HEK293T (cell line): ENCODE data around the gene EPHA5.
A peak's percentile ranks its signal among the peaks of the same experiment; 100 is the strongest.

ENCODE experiments used
- CTCF ChIA-PET: fragments of 350-600 bp; formaldehyde crosslinking; extraction: SDS; loops from one replicate; lab custom pipeline; 2021; ENCODE audit warnings: antibody characterized with exemption, inconsistent platforms; lab: Yijun Ruan, JAX
- POLR2A ChIA-PET: fragments of 350-600 bp; formaldehyde crosslinking; extraction: SDS; loops from one replicate; lab custom pipeline; 2020; ENCODE audit warnings: antibody characterized with exemption, inconsistent platforms; lab: Yijun Ruan, JAX
- DNase-seq: peaks from one replicate; pipeline ENCODE4 v3.0.0; 2012; ENCODE audit warnings: mixed read lengths; ENCODE audit errors: extremely low spot score
- ARNT ChIP-seq: fragments of 450-650 bp; IDR thresholded peaks from 2 replicates; pipeline ENCODE4 v1.6.1; 2017; ENCODE audit warnings: mild to moderate bottlenecking
- BHLHE40 ChIP-seq: fragments of 450-650 bp; IDR thresholded peaks from 2 replicates; pipeline ENCODE4 v1.6.1; 2016; ENCODE audit warnings: mild to moderate bottlenecking, moderate library complexity, borderline replicate concordance
- CTBP1 ChIP-seq: fragments of 450-650 bp; IDR thresholded peaks from 2 replicates; pipeline ENCODE4 v1.6.1; 2016; ENCODE audit warnings: borderline replicate concordance
- ELF4 ChIP-seq: fragments of 450-650 bp; IDR thresholded peaks from 2 replicates; pipeline ENCODE4 v1.6.1; 2017; ENCODE audit warnings: antibody characterized with exemption
- FOXA1 ChIP-seq: fragments of 450-650 bp; IDR thresholded peaks from 2 replicates; pipeline ENCODE4 v1.6.1; 2016; ENCODE audit warnings: mild to moderate bottlenecking
- FOXK2 ChIP-seq: fragments of 450-650 bp; IDR thresholded peaks from 2 replicates; pipeline ENCODE4 v1.6.1; 2016; ENCODE audit warnings: mild to moderate bottlenecking
- FOXM1 ChIP-seq: fragments of 450-650 bp; IDR thresholded peaks from 2 replicates; pipeline ENCODE4 v1.6.1; 2017; ENCODE audit warnings: mild to moderate bottlenecking, borderline replicate concordance
- HDGF ChIP-seq: fragments of 450-650 bp; IDR thresholded peaks from 2 replicates; pipeline ENCODE4 v1.6.1; 2017; ENCODE audit warnings: antibody characterized with exemption, borderline replicate concordance
- L3MBTL2 ChIP-seq: fragments of 450-650 bp; conservative IDR thresholded peaks from 2 replicates; pipeline ENCODE4 v1.6.1; 2016; ENCODE audit warnings: mild to moderate bottlenecking
- LEF1 ChIP-seq: fragments of 450-650 bp; IDR thresholded peaks from 2 replicates; pipeline ENCODE4 v1.6.1; 2017; ENCODE audit warnings: mild to moderate bottlenecking, borderline replicate concordance
- NFRKB ChIP-seq: fragments of 450-650 bp; IDR thresholded peaks from 2 replicates; pipeline ENCODE4 v1.6.1; 2016; ENCODE audit warnings: mild to moderate bottlenecking, moderate library complexity
- SP1 ChIP-seq: fragments of 450-650 bp; IDR thresholded peaks from 2 replicates; pipeline ENCODE4 v1.6.1; 2017
- SUZ12 ChIP-seq: fragments of 450-650 bp; IDR thresholded peaks from 2 replicates; pipeline ENCODE4 v1.6.1; 2016; ENCODE audit warnings: mild to moderate bottlenecking
- TARDBP ChIP-seq: fragments of 450-650 bp; IDR thresholded peaks from 2 replicates; pipeline ENCODE4 v1.6.1; 2016
- ZNF384 ChIP-seq: fragments of 450-650 bp; IDR thresholded peaks from 2 replicates; pipeline ENCODE4 v1.6.1; 2016
- TF ChIP-seq, protein P1 (sequence below): fragments of 450-650 bp; IDR thresholded peaks from 2 replicates; pipeline ENCODE4 v1.6.1; 2016

EPHA5 gene

DNA sequence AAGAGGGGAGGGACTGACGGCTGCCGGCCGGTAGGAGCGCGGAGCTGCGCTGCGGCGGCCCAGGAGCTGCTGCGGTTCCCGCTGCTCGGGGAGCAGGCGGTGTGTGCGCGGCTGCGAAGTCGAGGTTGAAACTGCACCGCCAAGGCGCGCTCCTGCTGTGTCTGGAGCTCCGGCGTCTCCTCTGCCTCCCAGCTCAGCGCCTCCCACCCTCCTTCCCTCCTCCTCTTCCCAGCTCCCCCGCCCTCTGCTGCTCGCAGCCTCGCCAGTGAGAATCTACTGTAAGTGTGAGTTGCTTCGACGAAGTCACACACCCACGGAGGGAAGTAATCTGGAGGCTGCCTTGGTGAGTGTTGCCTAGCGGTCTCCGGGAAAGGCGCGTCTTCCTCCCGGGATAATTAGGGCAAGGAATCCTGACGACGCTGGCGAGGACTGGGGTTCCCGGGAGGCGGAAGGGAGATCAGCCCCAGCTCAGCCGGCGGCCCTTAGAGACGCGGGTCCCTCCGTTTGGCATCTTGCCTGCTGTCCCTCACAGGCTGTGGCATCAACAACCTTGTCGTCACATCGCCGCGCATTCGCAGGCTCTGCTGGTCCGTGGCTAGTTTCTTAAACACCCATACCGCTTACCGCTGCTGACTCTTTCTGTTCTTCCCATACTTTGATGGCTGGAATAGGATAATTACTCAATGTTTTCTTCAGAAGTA is at the start of gene EPHA5:
TSS of gene EPHA5 (minus strand) at position 159 of the 701 bp plus-strand sequence. CDS start 747 bp downstream, outside the sequence.
- no peak for TF ChIP-seq CTBP1
- TF ChIP-seq TARDBP: no peak
- no peak for TF ChIP-seq SP1
- TF ChIP-seq SUZ12: no peak
- no peak for TF ChIP-seq ELF4
- no peak for TF ChIP-seq ZNF384
- no peak for TF ChIP-seq HDGF
- TF ChIP-seq FOXA1: no peak
- TF ChIP-seq, protein P1, sequence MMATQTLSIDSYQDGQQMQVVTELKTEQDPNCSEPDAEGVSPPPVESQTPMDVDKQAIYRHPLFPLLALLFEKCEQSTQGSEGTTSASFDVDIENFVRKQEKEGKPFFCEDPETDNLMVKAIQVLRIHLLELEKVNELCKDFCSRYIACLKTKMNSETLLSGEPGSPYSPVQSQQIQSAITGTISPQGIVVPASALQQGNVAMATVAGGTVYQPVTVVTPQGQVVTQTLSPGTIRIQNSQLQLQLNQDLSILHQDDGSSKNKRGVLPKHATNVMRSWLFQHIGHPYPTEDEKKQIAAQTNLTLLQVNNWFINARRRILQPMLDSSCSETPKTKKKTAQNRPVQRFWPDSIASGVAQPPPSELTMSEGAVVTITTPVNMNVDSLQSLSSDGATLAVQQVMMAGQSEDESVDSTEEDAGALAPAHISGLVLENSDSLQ: 0 out of 2 replicates have a peak, but pooled peaks have one; percentile 13
- TF ChIP-seq LEF1: no peak
- TF ChIP-seq L3MBTL2: peak; percentile 98
- ChIA-PET CTCF (interaction anchor here (0.6 to 0.9 kb wide), 2 partner anchors 12 to 1224 kb away, joined by 3 to 9 read pairs; no protein-coding TSS in a partner anchor), POLR2A (interaction anchor here (0.8 kb wide), 1 partner anchor 57 kb away, joined by 3 read pairs; no protein-coding TSS in a partner anchor)
- peak; percentile 70 for DNase-seq

DNA sequence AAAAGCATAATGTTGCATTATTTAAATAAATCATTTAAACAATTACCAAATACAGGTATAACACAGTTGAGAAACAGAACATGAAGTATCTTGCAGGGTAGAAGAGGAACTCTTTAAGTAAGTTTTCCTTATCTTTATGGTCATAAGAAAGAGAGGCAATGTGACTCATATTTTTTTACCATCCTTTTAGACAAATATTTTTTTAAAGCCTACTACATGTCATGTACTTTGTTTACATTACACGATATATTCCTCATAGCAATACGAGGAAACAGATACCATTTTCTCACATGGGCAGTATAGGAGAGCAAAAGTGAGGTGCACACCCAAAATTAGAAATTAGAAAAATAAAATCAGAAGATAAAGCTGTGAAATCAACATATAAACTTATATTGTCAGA is 49.3 kb upstream of the EPHA5 start:
- no peak for DNase-seq
- CTCF ChIA-PET: no interaction called here
- TF ChIP-seq FOXA1 (no peak), HDGF (no peak), BHLHE40 (no peak), ELF4 (no peak), CTBP1 (no peak)

DNA sequence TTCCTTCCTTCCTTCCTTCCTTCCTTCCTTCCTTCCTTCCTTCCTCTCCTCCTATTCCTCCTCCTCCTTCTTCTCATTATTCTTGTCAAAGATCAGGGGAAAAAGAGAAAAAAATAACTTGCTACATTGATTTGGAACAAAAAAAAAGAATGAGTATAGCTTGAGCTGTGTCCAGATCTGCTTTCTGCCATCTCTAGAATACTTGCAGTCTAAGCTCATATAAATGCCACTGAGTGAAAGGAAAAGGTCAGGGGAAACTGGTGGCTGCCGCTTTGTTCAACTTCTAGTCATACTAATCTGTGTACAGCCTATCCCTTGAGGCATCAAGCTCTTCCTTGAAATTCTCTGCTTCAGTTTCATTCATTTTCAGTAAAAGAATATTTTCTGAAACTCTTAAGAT is 28.3 kb upstream of the EPHA5 start:
- TF ChIP-seq L3MBTL2: no peak
- TF ChIP-seq ZNF384: no peak
- no peak for TF ChIP-seq FOXM1
- no peak for TF ChIP-seq FOXK2
- no peak for TF ChIP-seq BHLHE40
- no peak for TF ChIP-seq NFRKB
- TF ChIP-seq LEF1: no peak
- no peak for TF ChIP-seq ARNT
- TF ChIP-seq, protein P1: no peak
- TF ChIP-seq HDGF: no peak
- TF ChIP-seq SP1: no peak
- no peak for TF ChIP-seq TARDBP
- TF ChIP-seq CTBP1: no peak
- TF ChIP-seq ELF4: no peak
- no peak for TF ChIP-seq FOXA1
- ChIA-PET CTCF (no interaction called here), POLR2A (no interaction called here)
- no peak for DNase-seq

More for the DNA sequence above, 49.3 kb upstream of the EPHA5 start:
- POLR2A ChIA-PET: no interaction called here

DNA sequence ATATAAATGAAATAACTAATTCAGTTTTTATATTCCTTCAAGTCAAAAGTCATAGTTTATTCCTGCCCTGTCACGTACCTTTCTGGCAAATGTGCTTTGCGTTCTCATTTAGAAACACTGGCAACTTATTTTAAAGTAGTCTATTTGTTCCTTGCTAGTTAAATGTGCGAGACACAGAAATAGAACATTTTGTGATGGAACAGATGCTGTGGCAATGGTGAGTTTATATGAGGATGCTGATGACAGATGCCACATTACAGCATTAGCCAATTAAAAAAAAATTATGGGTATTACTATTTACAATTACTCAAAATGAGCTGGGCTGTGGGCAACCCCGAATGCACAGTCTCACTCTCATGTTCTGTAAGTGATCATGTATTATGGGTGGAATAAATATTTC is 26.1 kb upstream of the EPHA5 start:
- ChIA-PET POLR2A (no interaction called here), CTCF (no interaction called here)
- no peak for DNase-seq
- TF ChIP-seq FOXM1 (no peak), ARNT (no peak), BHLHE40 (no peak), FOXA1 (no peak), L3MBTL2 (no peak), ELF4 (no peak), SP1 (no peak), ZNF384 (no peak), LEF1 (no peak), HDGF (no peak), SUZ12 (no peak), FOXK2 (no peak), NFRKB (no peak), CTBP1 (no peak), TARDBP (no peak)
- TF ChIP-seq, protein P1: no peak

DNA sequence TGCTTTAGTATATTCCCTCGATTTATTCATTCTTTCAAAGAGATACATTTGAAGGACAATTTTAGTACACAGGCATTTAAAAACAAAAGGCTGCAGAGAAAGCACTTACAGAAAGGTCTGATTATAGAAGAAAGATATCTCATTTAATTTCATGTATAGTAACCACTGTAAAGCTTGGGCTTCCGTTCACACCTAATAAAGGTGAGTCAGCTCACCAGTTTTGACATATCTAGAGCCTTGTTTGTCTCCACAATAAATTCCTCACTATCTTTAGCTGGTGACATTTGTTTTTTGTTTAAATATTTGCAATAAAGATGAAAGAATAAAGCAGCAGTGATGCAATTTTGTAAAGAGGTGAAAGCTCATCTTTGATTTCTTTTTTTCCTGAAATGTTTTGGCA is 1.1 kb upstream of the EPHA5 start:
- DNase-seq: no peak
- ChIA-PET POLR2A (no interaction called here), CTCF (no interaction called here)
- no peak for TF ChIP-seq BHLHE40
- no peak for TF ChIP-seq CTBP1
- no peak for TF ChIP-seq FOXM1
- TF ChIP-seq, protein P1: no peak
- no peak for TF ChIP-seq LEF1
- TF ChIP-seq ZNF384: no peak
- TF ChIP-seq HDGF: no peak
- TF ChIP-seq ELF4: no peak
- TF ChIP-seq NFRKB: no peak
- TF ChIP-seq ARNT: no peak
- TF ChIP-seq FOXK2: no peak

DNA sequence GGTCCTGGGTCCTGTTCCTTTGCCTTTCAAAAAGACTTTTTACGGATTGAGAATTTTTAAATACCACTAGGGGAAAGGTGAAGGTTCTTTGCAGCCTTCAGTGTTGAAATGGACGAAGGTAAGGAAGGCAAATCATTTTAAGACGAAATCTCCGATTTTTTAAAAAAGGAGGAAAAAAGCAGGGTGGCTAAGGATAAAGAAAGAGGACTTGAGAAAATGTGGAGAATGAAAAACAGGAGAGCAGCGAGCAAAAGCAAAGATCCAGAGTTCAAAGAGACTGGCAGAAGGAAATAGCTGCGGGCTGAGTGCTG is 314 bp downstream of the EPHA5 start:
- CTCF ChIA-PET: interaction anchor here (0.6 to 0.9 kb wide), 2 partner anchors 12 to 1224 kb away, joined by 3 to 9 read pairs; no protein-coding TSS in a partner anchor
- no peak for TF ChIP-seq ZNF384
- TF ChIP-seq LEF1: no peak
- TF ChIP-seq SUZ12: no peak
- TF ChIP-seq, protein P1: no peak
- TF ChIP-seq SP1: no peak
- TF ChIP-seq BHLHE40: no peak
- TF ChIP-seq ARNT: no peak
- TF ChIP-seq TARDBP: no peak
- no peak for TF ChIP-seq L3MBTL2
- TF ChIP-seq NFRKB: no peak
- TF ChIP-seq CTBP1: no peak
- TF ChIP-seq FOXK2: no peak
- no peak for TF ChIP-seq ELF4
- no peak for TF ChIP-seq HDGF
- TF ChIP-seq FOXM1: no peak
- TF ChIP-seq FOXA1: no peak
- POLR2A ChIA-PET: interaction anchor here (0.8 kb wide), 1 partner anchor 57 kb away, joined by 3 read pairs; no protein-coding TSS in a partner anchor
- no peak for DNase-seq
